SK-N-SH (cell line): ENCODE data around the gene SFRP5. TPM values are rescaled to one million over a fixed set of nuclear protein-coding genes. Genes with fewer than 3 reads are reported as not detected.

ENCODE experiments used
- CTCF ChIA-PET: fragments of 300-600, 350-600 bp; formaldehyde crosslinking; extraction: SDS; loops from one replicate; lab custom pipeline; 2021; lab: Yijun Ruan, JAX
- POLR2A ChIA-PET: fragments of 350-600 bp; sonication (Branson Sonifier 250); formaldehyde crosslinking; extraction: SDS; loops from one replicate; lab custom pipeline; 2020; ENCODE audit warnings: antibody characterized with exemption, inconsistent platforms; lab: Yijun Ruan, JAX
- DNase-seq: peaks from one replicate; pipeline ENCODE4 v3.0.0; 2012
- H2AFZ ChIP-seq: fragments of 200-600 bp; sonication (generic); 2 replicates; pipeline ENCODE4 v1.8.1; 2016; ENCODE audit warnings: antibody characterized with exemption, mild to moderate bottlenecking, low read depth
- H3F3A ChIP-seq: fragments of 200-600 bp; sonication (generic); replicated peaks from 2 replicates; pipeline ENCODE3; 2016; ENCODE audit warnings: antibody characterized with exemption, mild to moderate bottlenecking; ENCODE audit not compliant: insufficient read depth
- H3K27ac ChIP-seq, 2 experiments: fragments of 200-500 bp in 1 of 2; fragments of 200-600 bp in 1 of 2; sonication (Bioruptor generic) in 1 of 2; sonication (generic), shearing (Covaris generic) in 1 of 2; 2 replicates each; pipeline versions ENCODE4 v1.5.1 to v1.6.1; 2014 to 2016; ENCODE audit warnings: low read depth in 2 of 2, inconsistent platforms in 1 of 2, low read length in 1 of 2, mild to moderate bottlenecking in 1 of 2, mixed read lengths in 1 of 2
- H3K27me3 ChIP-seq: fragments of 200-600 bp; sonication (generic), shearing (Covaris generic); 2 replicates; pipeline ENCODE4 v1.6.1; 2016; ENCODE audit warnings: mixed run types; ENCODE audit not compliant: insufficient read depth
- H3K36me3 ChIP-seq, 2 experiments: fragments of 200-500 bp in 1 of 2; fragments of 200-600 bp in 1 of 2; sonication (Bioruptor generic) in 1 of 2; sonication (generic) in 1 of 2; replicated peaks in 1 of 2; 2 replicates each; pipeline versions ENCODE3 to v1.5.1; 2014 to 2016; ENCODE audit warnings: low read length in 1 of 2, mild to moderate bottlenecking in 1 of 2; ENCODE audit not compliant: insufficient read depth in 2 of 2, control insufficient read depth in 1 of 2
- H3K4me1 ChIP-seq, 2 experiments: fragments of 200-500 bp in 1 of 2; fragments of 200-600 bp in 1 of 2; sonication (Bioruptor generic) in 1 of 2; sonication (generic), shearing (Covaris generic) in 1 of 2; 2 replicates each; pipeline versions ENCODE4 v1.5.1 to v1.6.1; 2014 to 2016; ENCODE audit warnings: low read depth in 1 of 2, low read length in 1 of 2, mixed run types in 1 of 2; ENCODE audit not compliant: insufficient read depth in 2 of 2, control insufficient read depth in 1 of 2
- H3K4me2 ChIP-seq: fragments of 200-600 bp; sonication (generic), shearing (Covaris generic); 2 replicates; pipeline ENCODE4 v1.6.1; 2017; ENCODE audit warnings: mixed run types
- H3K4me3 ChIP-seq, 2 experiments: fragments of 200-500 bp in 1 of 2; fragments of 200-600 bp in 1 of 2; sonication (Bioruptor generic) in 1 of 2; sonication (generic), shearing (Covaris generic) in 1 of 2; 2 replicates each; pipeline versions ENCODE4 v1.5.1 to v1.8.1; 2014 to 2016; ENCODE audit warnings: low read depth in 2 of 2, inconsistent platforms in 1 of 2, low read length in 1 of 2, mild to moderate bottlenecking in 1 of 2, mixed read lengths in 1 of 2, moderate library complexity in 1 of 2
- H3K79me2 ChIP-seq: fragments of 200-600 bp; sonication (generic); 2 replicates; pipeline ENCODE4 v1.8.1; 2017; ENCODE audit warnings: mild to moderate bottlenecking; ENCODE audit not compliant: insufficient read depth
- H3K9ac ChIP-seq: fragments of 200-600 bp; sonication (generic); 2 replicates; pipeline ENCODE4 v1.6.1; 2017; ENCODE audit warnings: mixed run types
- H3K9me2 ChIP-seq: fragments of 200-600 bp; sonication (generic); 2 replicates; pipeline ENCODE4 v1.6.1; 2017; ENCODE audit warnings: mixed run types
- H3K9me3 ChIP-seq: fragments of 200-600 bp; sonication (generic); 2 replicates; pipeline ENCODE4 v1.6.1; 2017; ENCODE audit warnings: mixed run types, mild to moderate bottlenecking, moderate library complexity
- H4K20me1 ChIP-seq: fragments of 200-600 bp; sonication (generic); 2 replicates; pipeline ENCODE4 v1.6.1; 2017; ENCODE audit warnings: mild to moderate bottlenecking, mixed run types; ENCODE audit not compliant: insufficient read depth
- ELF1 ChIP-seq: IDR thresholded peaks from 2 replicates; pipeline ENCODE4 v1.4.0; 2012
- FOSL2 ChIP-seq: IDR thresholded peaks from 2 replicates; pipeline ENCODE4 v1.4.0; 2012; ENCODE audit warnings: low read depth, mild to moderate bottlenecking, moderate library complexity, borderline replicate concordance
- FOXJ3 ChIP-seq: sonication (generic); formaldehyde crosslinking; IDR thresholded peaks from 2 replicates; pipeline ENCODE4 v1.5.1; 2020; ENCODE audit warnings: mild to moderate bottlenecking, missing genetic modification reagents
- FOXM1 ChIP-seq: IDR thresholded peaks from 2 replicates; pipeline ENCODE4 v1.4.0; 2012; ENCODE audit warnings: low read depth, mild to moderate bottlenecking
- GABPA ChIP-seq: IDR thresholded peaks from 2 replicates; pipeline ENCODE4 v1.4.0; 2012; ENCODE audit warnings: low read depth, mild to moderate bottlenecking
- GATA2 ChIP-seq: sonication (generic); formaldehyde crosslinking; IDR thresholded peaks from 2 replicates; pipeline ENCODE4 v1.5.0; 2020; ENCODE audit warnings: mild to moderate bottlenecking, missing genetic modification reagents
- JUND ChIP-seq: IDR thresholded peaks from 2 replicates; pipeline ENCODE4 v1.4.0; 2012
- MEF2A ChIP-seq: IDR thresholded peaks from 2 replicates; pipeline ENCODE4 v1.4.0; 2012; ENCODE audit warnings: low read depth, borderline replicate concordance
- MXI1 ChIP-seq: IDR thresholded peaks from 2 replicates; pipeline ENCODE4 v1.6.1; 2012; ENCODE audit warnings: mild to moderate bottlenecking, low read depth, low read length, improper control_type of control experiment
- NRF1 ChIP-seq: IDR thresholded peaks from 2 replicates; pipeline ENCODE4 v1.6.1; 2012; ENCODE audit warnings: low read depth, mild to moderate bottlenecking, low read length
- RCOR1 ChIP-seq: fragments of 150-350 bp; IDR thresholded peaks from 2 replicates; pipeline ENCODE4 v1.6.1; 2017; ENCODE audit warnings: antibody characterized with exemption, low read length
- RFX5 ChIP-seq: IDR thresholded peaks from 2 replicates; pipeline ENCODE4 v1.6.1; 2012; ENCODE audit warnings: mild to moderate bottlenecking, improper control_type of control experiment, low read length
- RXRA ChIP-seq: IDR thresholded peaks from 2 replicates; pipeline ENCODE4 v1.4.0; 2012; ENCODE audit warnings: low read depth, mild to moderate bottlenecking, borderline replicate concordance
- SIN3A ChIP-seq: IDR thresholded peaks from 2 replicates; pipeline ENCODE4 v1.6.1; 2012; ENCODE audit warnings: low read depth, mild to moderate bottlenecking, low read length, moderate library complexity, borderline replicate concordance
- SMC3 ChIP-seq: IDR thresholded peaks from 2 replicates; pipeline ENCODE4 v1.6.1; 2012; ENCODE audit warnings: low read depth, low read length, improper control_type of control experiment
- TAF1 ChIP-seq: IDR thresholded peaks from 2 replicates; pipeline ENCODE4 v1.6.1; 2012; ENCODE audit warnings: low read depth, mild to moderate bottlenecking, low read length, moderate library complexity, borderline replicate concordance
- TCF12 ChIP-seq: IDR thresholded peaks from 2 replicates; pipeline ENCODE4 v1.4.0; 2012
- WGBS: methylation state at CpG from one replicate; pipeline ENCODE4 v1.1.6; 2017; ENCODE audit warnings: low lambda C conversion rate; 5-methylcytosine and 5-hydroxymethylcytosine counted together
- polyA plus RNA-seq, 3 experiments: library from polyadenylated mRNA; depleted of rRNA; stranded (reverse); fragments of >200 nt; gene quantifications; 2 replicates each; pipeline ENCODE4 v1.2.3, GENCODE V29; 2012
- TF ChIP-seq, protein P1 (sequence below): IDR thresholded peaks from 2 replicates; pipeline ENCODE4 v1.4.0; 2012; ENCODE audit warnings: low read depth, borderline replicate concordance
- TF ChIP-seq, protein P2 (sequence below): fragments of 150-350 bp; IDR thresholded peaks from 2 replicates; pipeline ENCODE4 v1.6.1; 2017; ENCODE audit warnings: antibody characterized with exemption, low read length, low read depth, borderline replicate concordance
- TF ChIP-seq, protein P3 (sequence below): IDR thresholded peaks from 2 replicates; pipeline ENCODE4 v1.4.0; 2012; ENCODE audit warnings: low read depth
- TF ChIP-seq, protein P4 (sequence below): fragments of 200-600 bp; sonication (generic); IDR thresholded peaks from 2 replicates; pipeline ENCODE4 v1.6.1; 2017; ENCODE audit warnings: antibody characterized with exemption, mild to moderate bottlenecking, moderate library complexity

SFRP5 gene
- polyA plus RNA-seq, 1 of the 3 experiments (the other 2 are of a cell fraction): not detected

DNA sequence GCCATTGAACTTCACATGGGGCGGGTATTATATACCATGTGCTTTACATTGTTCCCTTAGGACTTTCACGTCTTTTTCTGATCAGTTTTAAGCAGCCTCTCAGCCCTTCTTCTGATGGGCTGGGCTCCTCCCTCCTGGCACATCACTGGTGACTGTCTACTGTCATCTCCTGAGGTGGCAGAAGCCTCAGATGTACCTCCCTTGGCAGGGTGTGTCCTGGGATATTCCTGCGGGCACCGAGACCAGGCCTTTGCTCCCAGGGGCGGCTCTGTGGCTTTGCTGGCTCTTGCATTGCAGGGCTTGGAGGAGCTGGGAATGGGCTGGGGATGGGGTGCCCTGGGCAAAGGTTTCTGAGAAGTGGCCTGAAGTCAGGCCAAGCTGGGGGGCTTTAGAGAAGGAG is 43.2 kb upstream of the SFRP5 start:
- Histone ChIP-seq H3K4me1 (no peaks in the 10 kb centered on the region), H4K20me1 (no peaks in the 10 kb centered on the region; the same call in 1 of the 2 replicates), H3K36me3 (no peaks in the 10 kb centered on the region), H3K4me2 (no peak overlapping the region), H3K79me2 (no peaks in the 10 kb centered on the region), H3K4me3 (no peak overlapping the region), H3K27me3 (peaks cover 17% of the 10 kb centered on the region), H3K27ac (no peak overlapping the region), H2AFZ (no peak overlapping the region), H3K9me2 (no peaks in the 10 kb centered on the region)
- CTCF ChIA-PET: interaction anchor here (2.0 kb wide), 1 partner anchor 54 kb away, joined by 6 read pairs; no protein-coding TSS in a partner anchor
- no peak for DNase-seq
- WGBS: 57% methylated on average over 2 of the region's 5 CpGs
- TF ChIP-seq MEF2A (no peak), RCOR1 (no peak), TAF1 (no peak), FOSL2 (no peak), GATA2 (CRISPR knock-in tag) (no peak), RFX5 (no peak), ELF1 (no peak), JUND (no peak), GABPA (no peak), RXRA (no peak), FOXJ3 (CRISPR knock-in tag) (no peak), NRF1 (no peak)
- TF ChIP-seq, protein P1, sequence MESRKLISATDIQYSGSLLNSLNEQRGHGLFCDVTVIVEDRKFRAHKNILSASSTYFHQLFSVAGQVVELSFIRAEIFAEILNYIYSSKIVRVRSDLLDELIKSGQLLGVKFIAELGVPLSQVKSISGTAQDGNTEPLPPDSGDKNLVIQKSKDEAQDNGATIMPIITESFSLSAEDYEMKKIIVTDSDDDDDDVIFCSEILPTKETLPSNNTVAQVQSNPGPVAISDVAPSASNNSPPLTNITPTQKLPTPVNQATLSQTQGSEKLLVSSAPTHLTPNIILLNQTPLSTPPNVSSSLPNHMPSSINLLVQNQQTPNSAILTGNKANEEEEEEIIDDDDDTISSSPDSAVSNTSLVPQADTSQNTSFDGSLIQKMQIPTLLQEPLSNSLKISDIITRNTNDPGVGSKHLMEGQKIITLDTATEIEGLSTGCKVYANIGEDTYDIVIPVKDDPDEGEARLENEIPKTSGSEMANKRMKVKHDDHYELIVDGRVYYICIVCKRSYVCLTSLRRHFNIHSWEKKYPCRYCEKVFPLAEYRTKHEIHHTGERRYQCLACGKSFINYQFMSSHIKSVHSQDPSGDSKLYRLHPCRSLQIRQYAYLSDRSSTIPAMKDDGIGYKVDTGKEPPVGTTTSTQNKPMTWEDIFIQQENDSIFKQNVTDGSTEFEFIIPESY: no peak
- TF ChIP-seq, protein P2, sequence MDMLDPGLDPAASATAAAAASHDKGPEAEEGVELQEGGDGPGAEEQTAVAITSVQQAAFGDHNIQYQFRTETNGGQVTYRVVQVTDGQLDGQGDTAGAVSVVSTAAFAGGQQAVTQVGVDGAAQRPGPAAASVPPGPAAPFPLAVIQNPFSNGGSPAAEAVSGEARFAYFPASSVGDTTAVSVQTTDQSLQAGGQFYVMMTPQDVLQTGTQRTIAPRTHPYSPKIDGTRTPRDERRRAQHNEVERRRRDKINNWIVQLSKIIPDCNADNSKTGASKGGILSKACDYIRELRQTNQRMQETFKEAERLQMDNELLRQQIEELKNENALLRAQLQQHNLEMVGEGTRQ: no peak
- TF ChIP-seq, protein P3, sequence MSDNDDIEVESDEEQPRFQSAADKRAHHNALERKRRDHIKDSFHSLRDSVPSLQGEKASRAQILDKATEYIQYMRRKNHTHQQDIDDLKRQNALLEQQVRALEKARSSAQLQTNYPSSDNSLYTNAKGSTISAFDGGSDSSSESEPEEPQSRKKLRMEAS: no peak
- TF ChIP-seq, all 33 proteins: peak for 0
- POLR2A ChIA-PET: no interaction called here
- Histone ChIP-seq H3K9me3 (no peaks in the 10 kb centered on the region), H3K9ac (no peak overlapping the region), H3F3A (no peaks in the 10 kb centered on the region)

DNA sequence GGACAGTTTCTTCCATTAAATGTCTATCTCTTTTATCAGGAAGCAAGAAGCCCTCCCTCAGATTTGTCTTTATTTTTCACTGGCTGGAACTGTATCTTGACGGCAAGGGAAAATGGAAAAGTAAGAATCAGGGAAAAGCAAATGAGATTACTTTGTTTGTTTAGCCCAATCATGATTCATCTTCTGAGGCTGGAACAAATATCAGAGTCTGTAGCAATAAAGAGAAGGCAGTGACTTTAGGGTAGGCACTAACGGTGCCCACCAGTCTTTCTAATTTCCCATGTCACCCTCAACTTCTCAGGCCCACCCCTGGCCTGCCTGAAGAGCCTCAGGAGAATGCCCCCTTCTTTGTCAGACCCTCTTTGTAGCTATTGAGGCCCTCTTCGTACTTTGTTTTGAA is 41.5 kb upstream of the SFRP5 start:
- Histone ChIP-seq H3K36me3 (no peaks in the 10 kb centered on the region), H3K4me2 (no peak overlapping the region), H3K4me3 (no peak overlapping the region), H3K79me2 (no peaks in the 10 kb centered on the region), H3F3A (no peaks in the 10 kb centered on the region), H3K27me3 (peaks cover 9% of the 10 kb centered on the region; the same call in 1 of the 2 replicates), H3K27ac (no peak overlapping the region), H2AFZ (no peak overlapping the region), H3K9me3 (no peaks in the 10 kb centered on the region), H3K4me1 (no peaks in the 10 kb centered on the region), H4K20me1 (no peaks in the 10 kb centered on the region; the same call in 1 of the 2 replicates), H3K9me2 (no peaks in the 10 kb centered on the region), H3K9ac (no peak overlapping the region)
- ChIA-PET CTCF (interaction anchor here (5.6 kb wide), 1 partner anchor 21 kb away, joined by 31 read pairs; no protein-coding TSS in a partner anchor), POLR2A (no interaction called here)
- DNase-seq: no peak
- WGBS: 24% methylated on average over 3 of the region's 3 CpGs
- TF ChIP-seq MXI1: no peak
- TF ChIP-seq RCOR1: no peak
- no peak for TF ChIP-seq FOSL2
- no peak for TF ChIP-seq RFX5
- no peak for TF ChIP-seq GABPA
- no peak for TF ChIP-seq SIN3A
- no peak for TF ChIP-seq TAF1
- TF ChIP-seq FOXM1: no peak
- TF ChIP-seq, protein P4, sequence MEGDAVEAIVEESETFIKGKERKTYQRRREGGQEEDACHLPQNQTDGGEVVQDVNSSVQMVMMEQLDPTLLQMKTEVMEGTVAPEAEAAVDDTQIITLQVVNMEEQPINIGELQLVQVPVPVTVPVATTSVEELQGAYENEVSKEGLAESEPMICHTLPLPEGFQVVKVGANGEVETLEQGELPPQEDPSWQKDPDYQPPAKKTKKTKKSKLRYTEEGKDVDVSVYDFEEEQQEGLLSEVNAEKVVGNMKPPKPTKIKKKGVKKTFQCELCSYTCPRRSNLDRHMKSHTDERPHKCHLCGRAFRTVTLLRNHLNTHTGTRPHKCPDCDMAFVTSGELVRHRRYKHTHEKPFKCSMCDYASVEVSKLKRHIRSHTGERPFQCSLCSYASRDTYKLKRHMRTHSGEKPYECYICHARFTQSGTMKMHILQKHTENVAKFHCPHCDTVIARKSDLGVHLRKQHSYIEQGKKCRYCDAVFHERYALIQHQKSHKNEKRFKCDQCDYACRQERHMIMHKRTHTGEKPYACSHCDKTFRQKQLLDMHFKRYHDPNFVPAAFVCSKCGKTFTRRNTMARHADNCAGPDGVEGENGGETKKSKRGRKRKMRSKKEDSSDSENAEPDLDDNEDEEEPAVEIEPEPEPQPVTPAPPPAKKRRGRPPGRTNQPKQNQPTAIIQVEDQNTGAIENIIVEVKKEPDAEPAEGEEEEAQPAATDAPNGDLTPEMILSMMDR: no peak
- no peak for TF ChIP-seq SMC3
- TF ChIP-seq TCF12: no peak
